HG02610 (cell line): ENCODE data around the gene BOD1.
"Not testable (repeated sequence)": the region's sequence is repeated elsewhere in the genome, so short reads cannot be mapped to it uniquely, and the experiment has no call there.

Source experiments
- ATAC-seq: cut with Tn5 transposase; IDR thresholded peaks from one replicate; pipeline ENCODE4 v1.9.1; 2021; ENCODE audit warnings: mild to moderate bottlenecking, moderate library complexity; ENCODE audit not compliant: unreplicated experiment

Gene BOD1

DNA sequence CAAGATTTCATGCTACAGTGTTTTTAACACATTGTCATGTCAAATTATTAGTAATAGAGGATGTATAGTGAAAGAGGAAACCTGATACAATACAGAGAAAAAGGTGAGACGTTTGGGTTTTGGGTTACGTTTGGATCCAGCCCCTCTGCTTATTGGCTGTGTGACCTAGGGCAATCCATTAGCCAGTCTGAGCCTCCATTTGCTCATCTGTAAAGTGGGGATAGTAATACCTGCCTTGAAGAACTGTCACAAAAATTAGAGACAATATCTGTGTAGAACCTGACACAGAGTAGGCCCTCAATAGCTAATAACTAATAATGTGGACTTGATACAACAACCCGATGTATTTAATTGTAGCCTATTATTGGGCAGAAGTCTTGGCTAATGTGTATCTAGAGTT lies 4.3 kb upstream of the BOD1 start:
- ATAC-seq = no peak

DNA sequence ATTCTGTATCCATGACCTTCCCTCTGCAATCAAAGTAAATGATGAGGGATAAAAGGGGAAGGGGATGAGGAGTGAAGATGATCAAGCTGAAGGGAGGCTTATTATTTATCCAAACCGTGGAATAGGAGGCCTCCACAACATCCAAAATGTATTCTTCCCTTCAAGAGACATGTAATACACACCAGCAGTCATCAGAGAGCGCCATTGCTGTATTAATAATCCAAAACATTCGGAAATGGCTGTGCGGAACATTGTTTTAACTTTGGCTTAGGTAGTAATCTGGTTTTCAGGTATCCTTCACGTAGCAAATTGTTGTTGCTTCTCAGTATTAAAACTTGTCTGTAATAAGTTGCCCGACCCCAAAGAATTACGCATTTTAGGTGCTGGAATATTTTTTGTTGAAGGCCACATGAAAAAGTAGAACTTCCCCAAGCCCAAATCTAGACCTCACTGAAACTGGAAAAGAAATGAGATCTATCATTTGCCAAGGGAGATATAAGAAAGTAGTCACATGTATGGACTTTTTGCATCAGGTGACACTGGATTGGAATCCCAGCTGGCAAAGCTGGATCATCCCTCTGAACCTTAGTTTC lies 2.6 kb upstream of the BOD1 start:
- no peak for ATAC-seq

DNA sequence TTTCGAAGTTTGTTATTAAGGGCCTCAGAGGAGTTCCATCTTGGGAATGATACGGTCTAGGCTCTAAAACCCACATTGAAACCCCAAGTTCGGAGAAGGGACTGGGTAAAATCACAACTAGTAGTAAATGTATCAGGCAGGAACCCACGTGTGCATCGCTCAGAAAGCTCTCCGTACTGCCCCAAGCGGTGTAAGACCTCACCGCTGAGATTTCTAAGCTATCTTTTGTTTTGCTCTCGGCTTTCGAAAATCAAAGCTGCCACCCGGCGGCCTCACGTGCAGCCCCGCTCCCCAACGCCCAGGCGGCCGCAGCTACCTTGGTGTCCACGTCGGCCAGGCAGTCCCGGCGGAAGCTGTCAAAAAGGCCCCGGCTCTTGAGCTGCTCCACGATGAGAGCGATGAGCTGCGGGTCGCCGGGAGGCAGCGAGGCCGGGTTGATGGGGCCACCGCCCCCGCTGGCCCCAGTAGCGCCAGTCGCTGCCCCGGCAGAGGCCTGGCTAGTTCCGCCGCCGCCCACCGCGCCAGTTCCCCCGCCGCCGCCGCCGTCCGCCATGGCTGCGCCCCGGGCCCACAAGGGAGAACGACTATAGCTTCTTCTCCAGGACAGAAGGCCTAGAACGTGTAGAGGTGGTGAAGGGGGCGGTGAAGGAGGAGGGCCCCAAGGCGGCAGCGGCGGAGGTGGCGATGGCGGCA lies 420 bp downstream of the BOD1 start:
- peak; percentile 50 for ATAC-seq

DNA sequence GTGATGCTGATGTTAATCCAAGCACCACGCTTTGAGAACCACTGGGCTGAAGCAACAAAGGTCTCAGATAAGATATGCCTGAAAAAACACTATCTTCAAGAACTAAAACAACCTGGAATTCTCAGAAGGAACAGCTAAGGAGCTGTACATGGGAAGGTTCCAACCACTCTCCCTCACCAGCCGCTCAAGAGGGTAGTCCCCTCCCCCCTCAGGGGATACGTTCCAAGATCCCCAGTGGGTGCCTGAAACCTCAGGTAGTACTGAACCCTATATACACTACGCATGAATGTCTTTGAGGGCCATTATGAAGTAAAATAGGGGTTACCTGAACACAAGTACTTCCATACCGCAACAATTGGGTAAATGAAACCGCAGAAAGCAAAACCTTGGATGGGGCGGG lies 1.9 kb downstream of the BOD1 start:
- ATAC-seq = no peak

DNA sequence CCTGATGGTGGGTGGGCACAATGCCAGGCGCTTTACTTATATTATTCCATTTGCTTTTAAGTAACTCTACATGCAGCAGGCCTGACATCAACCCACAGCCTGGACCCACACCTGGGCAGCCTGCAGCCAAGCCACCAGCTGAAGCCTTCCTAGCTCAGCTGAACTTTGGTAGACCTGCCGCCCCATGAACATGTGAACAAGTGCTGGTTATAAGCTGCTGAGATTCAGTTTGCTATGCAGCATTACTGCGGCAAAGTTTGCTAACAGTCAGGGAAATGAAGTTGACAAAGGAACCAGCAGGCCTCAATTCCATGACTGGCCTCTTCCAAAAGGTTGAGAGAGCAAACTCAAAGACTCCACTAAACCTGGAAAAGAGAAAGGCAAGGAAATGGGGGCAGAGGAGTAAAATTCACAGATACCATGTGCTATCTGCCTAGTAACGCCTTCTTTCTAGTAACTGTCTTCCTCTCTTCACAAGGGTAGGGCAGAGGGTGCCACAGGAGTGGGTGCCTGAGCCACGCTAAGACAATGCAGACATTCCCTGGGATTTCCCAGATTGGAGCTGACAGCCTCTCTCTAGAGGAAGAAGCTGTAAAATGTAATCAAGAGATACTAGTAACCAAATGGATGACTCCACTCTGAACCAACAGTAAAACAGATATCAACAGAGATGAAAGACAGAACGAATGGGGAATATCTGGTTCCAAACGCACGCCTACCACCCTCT lies 2.9 kb downstream of the BOD1 start:
- ATAC-seq = no peak

DNA sequence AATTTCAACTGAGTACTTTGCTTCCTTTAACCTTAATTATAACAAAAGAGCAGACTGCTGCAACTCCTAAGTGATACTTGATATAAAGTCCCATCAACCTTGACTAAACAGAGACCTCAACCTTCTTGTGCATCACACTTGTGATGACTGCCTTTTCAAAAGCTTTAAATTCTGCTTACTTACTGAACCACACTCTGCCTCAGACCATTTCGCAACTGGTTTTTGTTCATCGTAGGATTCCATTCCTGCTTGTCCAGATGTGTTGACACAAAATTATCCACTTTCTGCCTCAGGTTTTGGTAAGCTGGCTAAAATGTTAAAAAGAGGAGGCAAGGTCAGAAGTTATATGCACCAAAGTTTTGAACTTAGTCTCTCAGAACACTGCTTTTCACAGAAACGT lies 3.5 kb downstream of the BOD1 start:
- ATAC-seq = no peak

DNA sequence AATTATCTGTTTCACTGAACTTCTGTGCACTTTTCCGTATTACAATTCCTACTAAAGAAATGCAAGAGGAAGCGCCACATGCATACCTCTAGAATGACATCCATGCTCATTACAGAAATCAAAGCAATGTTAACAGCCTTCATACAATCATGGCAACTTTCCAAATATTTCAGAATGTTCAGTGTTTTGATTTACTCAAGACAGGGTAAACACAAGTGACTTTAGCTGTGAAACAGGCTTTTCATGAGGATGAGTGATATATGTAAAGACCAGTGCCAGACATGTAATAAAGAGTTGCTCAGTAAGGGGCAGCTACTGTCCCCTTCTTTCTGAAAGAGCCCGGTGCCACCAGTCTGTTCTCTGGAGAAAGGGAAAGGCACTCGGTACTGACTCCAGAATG lies 4.7 kb downstream of the BOD1 start:
- no peak for ATAC-seq

DNA sequence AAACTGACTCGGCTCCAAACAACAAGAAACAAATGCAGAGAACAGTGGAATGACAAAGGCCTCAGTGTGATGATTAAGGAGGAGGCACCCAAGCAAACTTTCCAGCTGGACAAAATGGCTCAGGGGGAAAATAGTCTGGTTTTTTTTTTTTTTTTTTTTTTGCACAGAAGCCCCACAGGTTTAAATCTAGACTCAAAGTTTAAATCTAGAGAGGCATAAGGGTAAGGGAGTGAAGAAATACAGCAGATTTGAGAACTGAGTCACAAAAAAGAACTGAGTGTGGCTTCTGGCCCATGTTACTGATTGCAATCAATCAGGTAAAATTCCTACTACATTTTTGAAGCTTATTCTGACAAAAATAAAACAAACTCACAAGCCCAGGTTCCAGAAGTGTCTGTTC lies 12.3 kb downstream of the BOD1 start:
- ATAC-seq = no peak

DNA sequence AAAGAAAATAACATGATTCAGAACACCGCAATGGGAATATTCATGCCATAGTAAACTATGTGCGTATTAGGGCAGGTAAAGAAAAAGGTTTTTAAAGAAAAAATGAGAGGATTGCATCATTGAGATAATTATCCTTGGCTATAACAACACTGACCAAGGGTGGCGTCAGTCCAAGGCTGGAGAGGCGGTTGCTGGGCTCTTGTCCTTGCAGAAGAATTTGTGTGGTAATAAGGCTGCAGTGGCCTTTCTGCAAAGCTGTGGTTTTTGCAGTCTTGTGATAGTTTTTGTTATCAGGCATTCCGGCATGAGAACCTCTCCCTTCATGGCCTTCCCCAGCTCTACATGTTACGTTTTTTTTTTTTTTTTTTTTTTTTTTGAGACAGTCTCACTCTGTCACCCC lies 14.0 kb downstream of the BOD1 start:
- no peak for ATAC-seq

DNA sequence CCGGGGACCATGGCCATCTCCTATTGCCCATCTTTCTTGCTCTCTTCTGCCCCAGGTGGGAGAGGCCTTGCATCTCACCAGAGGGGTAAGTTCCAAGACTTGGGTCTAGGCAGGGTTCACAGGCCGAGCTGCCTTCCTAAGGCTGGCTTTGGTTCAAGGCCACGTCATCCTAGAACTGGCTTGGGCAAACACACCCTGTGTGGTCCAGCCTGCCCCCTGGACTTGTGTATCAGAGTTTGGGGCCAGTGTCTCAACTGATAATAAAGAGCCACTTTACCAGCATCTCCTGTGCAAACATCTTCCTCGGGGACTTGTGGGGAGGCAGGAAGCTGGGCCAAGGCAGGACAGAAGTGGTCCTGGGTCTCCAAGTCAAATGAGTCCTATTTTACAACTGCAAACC lies 17.8 kb downstream of the BOD1 start:
- ATAC-seq = no peak

DNA sequence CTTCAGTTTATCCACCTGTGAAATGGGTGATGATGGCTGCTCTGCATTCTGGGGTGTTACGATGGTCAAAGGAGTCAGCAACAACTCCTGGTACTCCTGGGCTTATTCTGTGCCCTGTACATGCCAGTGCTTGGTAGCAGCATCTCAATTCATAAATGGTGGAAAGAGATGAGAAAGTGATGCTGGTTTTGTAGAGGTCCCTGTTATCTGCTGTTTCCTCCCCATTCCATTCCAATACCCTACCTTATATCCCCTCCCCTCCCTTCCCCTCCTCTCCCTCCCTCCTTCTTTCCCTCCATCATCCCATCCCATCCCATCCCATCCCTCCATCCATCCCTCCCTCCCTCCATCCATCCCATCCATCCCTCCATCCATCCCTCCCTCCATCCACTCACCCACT lies 19.1 kb downstream of the BOD1 start:
- ATAC-seq = no peak

DNA sequence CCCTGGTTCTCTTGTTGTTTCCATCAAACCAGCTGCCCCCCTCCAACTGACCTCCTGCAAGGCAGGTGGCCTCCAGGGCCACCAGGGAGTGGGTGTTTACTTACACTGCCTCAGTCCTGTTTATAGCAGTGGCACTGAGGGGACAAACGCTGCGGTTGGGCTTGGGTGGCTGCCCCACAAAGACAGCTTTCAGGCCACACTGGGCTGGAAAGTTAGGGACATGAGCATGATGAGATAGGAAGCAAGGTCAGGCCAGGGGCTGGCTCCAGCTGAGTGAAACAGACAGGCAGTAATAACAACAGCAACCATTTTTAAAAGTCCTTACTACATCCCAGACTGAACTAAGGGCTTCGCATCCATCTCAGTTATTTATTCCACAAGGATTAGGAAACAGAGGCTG lies 20.6 kb downstream of the BOD1 start:
- ATAC-seq = no peak

DNA sequence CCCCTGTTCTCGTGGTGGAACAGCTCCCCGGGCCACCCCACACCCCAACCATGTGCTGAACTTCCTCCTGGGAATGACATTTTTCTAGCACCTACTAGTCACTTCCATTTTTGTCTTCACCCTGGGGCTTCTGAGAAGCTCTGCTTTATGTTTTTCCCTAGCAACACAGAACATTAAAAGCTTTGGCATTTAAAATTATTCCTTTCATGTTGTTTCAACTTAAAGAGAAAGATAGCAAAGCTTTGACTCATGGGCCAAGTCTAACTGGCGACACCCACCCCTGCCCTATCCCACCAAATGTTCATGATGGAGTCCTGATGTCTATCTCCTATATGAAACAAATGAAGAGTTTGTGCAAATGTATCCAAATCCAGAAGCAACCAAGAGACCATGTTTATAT lies 22.4 kb downstream of the BOD1 start:
- ATAC-seq = no peak

DNA sequence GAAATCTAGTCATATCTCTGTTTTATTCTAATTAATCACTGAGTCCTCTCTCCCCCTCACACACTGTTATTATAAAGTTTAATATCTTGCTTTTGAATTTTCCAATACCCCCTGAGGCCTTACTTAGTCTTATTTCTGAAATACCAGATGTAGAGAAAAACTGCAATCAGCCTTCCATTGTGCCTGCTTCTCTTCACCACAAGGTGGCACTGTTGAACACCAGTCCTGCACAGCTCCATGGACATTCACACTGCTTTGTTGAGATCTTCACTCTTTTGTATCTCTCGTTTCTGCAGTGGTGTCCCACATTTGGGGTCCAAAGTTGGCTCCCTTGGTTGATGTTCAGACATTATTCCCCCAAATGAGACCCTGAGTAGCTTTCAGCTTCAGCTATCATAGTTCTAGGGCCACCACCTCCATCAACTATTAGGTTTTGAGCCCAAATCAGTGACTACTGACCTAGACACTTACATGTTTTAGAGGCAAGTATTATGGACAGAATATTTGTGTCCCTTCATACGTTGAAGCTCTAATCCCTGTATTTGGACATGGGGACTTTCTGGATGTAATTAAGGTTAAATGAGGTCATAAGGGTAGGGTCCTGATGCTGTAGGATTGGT lies 24.3 kb downstream of the BOD1 start:
- ATAC-seq = no peak

DNA sequence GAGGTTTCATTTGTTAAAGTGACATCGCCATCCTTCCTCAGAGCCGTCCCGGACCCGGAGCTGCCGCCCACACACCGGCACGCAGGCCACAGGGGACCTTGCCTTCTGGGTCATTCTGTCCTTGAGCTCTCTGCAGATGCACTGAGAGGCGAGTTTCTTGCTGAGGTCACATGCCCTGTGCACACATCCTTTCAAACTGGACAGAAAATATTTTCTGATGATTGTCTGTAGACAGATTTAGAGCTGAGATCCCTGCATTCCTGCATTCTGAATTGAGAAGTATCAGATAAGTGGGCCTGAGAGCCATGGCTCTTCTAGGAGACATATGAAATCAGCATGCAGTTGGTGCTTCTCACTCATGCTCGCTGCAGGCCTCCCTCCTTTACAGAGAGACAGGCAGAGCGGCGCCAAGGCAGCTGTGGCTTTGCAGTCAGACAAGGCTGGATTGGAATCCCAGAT lies 25.4 kb downstream of the BOD1 start:
- ATAC-seq = no peak

DNA sequence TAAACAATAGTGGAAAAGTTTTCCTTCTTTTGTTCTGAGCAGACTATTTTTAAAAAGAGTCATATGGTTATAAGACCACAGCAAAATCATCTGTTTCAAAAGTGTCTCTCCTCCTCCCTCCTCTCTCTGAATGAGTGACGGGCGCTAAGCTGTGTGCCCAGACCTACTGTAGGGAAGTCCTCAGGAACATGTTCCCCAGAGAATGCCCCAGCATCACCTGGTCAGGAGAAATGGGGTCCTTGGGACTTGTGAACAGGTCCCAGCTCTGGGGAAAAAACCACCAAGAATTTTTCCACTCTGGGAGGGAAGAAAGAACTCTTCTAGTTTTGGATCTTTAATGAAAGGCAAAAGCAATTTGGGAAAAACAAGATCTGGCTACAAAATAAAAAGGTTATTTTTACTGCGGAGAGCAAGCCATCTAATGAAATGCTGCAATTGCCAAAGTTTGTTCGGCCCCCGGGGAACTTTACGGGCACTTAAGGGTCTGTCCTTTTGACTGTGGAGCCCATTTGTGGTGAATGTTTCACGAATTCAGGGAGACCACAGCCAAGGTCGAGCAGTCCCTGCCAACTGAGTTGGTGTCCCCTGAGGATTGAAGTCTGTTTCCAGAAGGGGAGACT lies 25.9 kb downstream of the BOD1 start:
- ATAC-seq = no peak

DNA sequence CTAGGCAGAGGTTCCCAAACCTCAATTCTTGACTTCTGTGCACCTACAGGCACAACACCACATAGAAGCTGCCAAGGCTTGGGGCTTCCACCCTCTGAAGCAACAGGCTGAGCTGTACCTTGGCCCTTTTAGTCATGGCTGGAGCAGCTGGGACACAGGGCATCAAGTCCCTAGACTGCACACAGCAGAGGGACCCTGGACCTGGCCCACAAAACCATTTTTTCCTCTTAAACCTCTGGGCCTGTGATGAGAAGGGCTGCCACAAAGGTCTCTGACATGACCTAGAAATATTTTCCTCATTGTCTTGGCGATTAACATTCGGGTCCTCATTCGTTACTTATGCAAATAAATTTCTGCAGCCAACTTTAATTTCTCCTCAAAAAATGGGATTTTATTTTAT lies 30.3 kb downstream of the BOD1 start:
- ATAC-seq = not testable (repeated sequence)

DNA sequence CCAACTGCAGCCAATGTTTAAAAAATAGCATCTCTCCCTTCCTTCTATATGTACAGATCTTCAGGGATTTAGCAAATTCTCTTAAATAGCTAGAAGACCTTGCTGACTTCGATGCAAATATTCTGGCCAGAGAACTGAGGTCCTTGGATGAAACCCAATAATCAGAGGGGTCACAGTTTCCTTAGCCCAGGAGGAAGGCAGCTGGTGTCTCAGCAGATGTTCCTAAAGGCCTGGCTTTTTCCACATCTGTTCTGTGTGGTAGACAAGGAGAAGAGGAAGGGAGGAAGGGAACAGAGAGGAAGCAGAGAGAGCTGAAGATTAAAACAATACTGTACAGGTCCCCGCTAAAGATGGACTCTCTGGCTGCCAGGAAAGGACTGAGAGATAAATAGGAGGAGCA lies 33.1 kb downstream of the BOD1 start:
- no peak for ATAC-seq

DNA sequence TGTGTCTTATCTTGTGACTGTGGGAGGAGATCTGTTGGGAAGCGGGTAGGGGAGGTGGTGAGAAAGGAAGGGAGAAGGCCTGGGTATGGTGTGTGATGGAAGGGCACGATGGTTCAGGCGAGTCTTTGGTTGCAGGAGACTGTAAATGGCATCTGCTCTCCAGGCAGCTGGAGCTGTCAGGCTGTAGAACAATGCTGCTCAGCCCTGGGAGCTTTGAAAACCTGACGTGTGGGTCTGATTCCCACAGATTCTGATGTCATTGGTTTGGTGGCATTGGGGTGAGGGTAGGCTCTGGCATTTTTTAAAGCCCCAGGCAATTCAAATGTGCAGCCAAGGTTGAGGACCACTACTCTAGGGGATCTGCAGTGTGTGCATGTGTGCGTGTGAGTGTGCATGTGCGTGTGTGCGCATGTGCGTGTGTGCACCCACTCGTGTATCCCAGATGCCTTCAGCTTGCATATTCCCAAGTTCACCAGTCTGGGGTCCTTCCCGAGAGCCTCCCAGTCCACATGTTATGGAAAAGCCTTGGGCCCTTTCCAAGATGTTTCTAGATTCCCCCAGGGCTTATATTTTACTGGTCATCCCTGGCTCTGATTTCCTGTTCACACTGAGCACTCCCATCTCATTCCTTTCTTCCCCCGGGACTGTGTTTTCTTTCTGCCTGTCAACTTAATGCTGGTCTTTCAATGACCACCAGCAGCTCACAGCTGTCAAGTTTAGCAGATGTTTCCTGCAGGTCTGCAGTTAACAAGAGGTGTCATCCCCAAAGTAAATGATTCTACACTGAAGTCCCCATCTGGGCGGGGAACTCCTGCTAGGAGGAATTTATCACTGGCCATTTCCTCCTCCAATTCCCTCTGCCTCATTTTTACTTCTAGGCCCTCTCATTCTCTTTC lies 34.0 kb downstream of the BOD1 start:
- no peak for ATAC-seq

DNA sequence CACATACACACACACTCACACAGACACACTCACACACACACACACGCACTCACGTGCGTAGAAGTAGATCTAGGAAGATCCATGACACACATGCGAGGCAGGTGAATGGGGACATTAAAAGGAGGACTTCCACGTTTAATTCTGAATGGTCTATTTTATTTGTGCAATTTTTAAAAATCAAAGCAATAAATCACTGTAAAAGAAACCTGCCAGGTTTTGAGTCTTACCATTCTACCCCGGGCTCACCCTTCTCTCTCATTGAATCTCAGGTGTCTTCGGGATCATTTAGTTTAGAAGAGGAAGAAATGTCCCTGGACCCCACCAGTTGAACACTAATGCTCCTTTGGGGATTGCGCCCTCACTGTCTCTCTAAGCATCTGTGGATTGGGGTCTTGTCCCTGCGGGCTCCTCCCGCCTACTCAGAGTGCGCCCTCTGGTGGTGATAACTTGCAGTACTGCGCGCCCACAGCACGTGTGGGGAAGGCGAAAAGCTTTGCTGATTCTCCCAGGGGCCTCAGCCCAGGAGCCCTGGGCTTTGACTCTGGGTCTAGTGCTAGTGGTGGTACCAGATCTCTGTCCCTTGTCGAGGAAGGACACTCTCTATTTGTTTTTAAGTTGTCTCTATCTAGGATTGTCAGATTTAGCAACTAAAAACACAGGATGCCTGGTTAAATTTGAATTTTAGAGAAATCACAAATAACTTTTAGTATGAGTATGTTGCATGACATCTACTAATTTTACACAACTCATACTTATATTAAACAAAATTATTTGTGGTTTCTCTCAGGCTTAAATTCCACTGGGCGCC lies 34.8 kb downstream of the BOD1 start:
- no peak for ATAC-seq
